HCT116 (cell line): ENCODE results near the gene SPG7. TPM values are rescaled to one million over a fixed set of nuclear protein-coding genes. Genes with fewer than 3 reads are reported as not detected.
A peak's percentile ranks its signal among the peaks of the same experiment; 100 is the strongest.

Experiments used
- ATAC-seq: fragments of 200-7000 bp; cut with Tn5 transposase; 2 replicates; pipeline ENCODE4 v1.9.1; 2020; ENCODE audit warnings: mild to moderate bottlenecking, moderate library complexity
- BruUV-seq: library from RNA; stranded (reverse); fragments of 400-500 nt; replicated peaks from 2 replicates; lab custom pipeline; 2021; lab: Mats Ljungman, UMichigan
- CTCF ChIA-PET: fragments of 300-600 bp; sonication (Branson Sonifier 250); formaldehyde crosslinking; loops from one replicate; lab custom pipeline; 2021; ENCODE audit warnings: antibody characterized with exemption; lab: Charles Lee
- POLR2A ChIA-PET: fragments of 300-600, 350-600 bp; sonication (Branson Sonifier 250); formaldehyde crosslinking; loops from one replicate; lab custom pipeline; 2021; ENCODE audit warnings: antibody characterized with exemption; lab: Charles Lee
- RAD21 ChIA-PET, 2 experiments: fragments of 300-600 bp; sonication (Branson Sonifier 250); formaldehyde crosslinking; loops; one replicate each; lab custom pipeline; 2023; ENCODE audit warnings: low total read pairs in 2 of 2; ENCODE audit not compliant: uncharacterized antibody in 2 of 2, unreplicated experiment in 2 of 2, low non-redundant PET in 1 of 2; lab: Charles Lee
- DNase-seq: peaks from one replicate; pipeline ENCODE4 v3.0.0-alpha.2; 2010; ENCODE audit warnings: low read depth, low spot score
- H2AFZ ChIP-seq: fragments of 200-600 bp; shearing (Covaris generic), sonication (generic); 2 replicates; pipeline ENCODE4 v1.6.1; 2017; ENCODE audit warnings: low read depth, mixed run types, mixed read lengths, antibody characterized with exemption, low read length; ENCODE audit not compliant: poor library complexity, severe bottlenecking
- H3K27ac ChIP-seq: 2 replicates; pipeline ENCODE4 v1.5.1; 2012; ENCODE audit warnings: low read depth, low read length
- H3K27me3 ChIP-seq: fragments of 200-600 bp; sonication (generic); 2 replicates; pipeline ENCODE4 v1.6.1; 2016; ENCODE audit warnings: mixed run types, low read length, mixed read lengths; ENCODE audit not compliant: insufficient read depth
- H3K36me3 ChIP-seq, 2 experiments: fragments of 200-500 bp in 1 of 2; fragments of 200-600 bp in 1 of 2; sonication (Bioruptor generic) in 1 of 2; sonication (generic) in 1 of 2; 2 replicates each; pipeline versions ENCODE4 v1.5.1 to v1.6.1; 2014 to 2016; ENCODE audit warnings: low read length in 2 of 2, inconsistent platforms in 1 of 2, mixed read lengths in 1 of 2, mixed run types in 1 of 2; ENCODE audit not compliant: insufficient read depth in 2 of 2, control insufficient read depth in 1 of 2
- H3K4me1 ChIP-seq, 2 experiments: fragments of 200-600 bp in 1 of 2; sonication (generic) in 1 of 2; 2 replicates each; pipeline versions ENCODE4 v1.5.1 to v1.6.1; 2012 to 2017; ENCODE audit warnings: low read length in 2 of 2, inconsistent platforms in 1 of 2, mild to moderate bottlenecking in 1 of 2, mixed read lengths in 1 of 2, mixed run types in 1 of 2, moderate library complexity in 1 of 2; ENCODE audit not compliant: insufficient read depth in 2 of 2, control insufficient read depth in 1 of 2
- H3K4me2 ChIP-seq: fragments of 200-600 bp; sonication (generic); 2 replicates; pipeline ENCODE4 v1.6.1; 2017; ENCODE audit warnings: mixed run types, low read length, mixed read lengths
- H3K4me3 ChIP-seq, 2 experiments: fragments of 200-600 bp in 1 of 2; sonication (generic) in 1 of 2; replicated peaks in 1 of 2; 2 replicates each; pipeline ENCODE4 v1.5.1; 2011 to 2016; ENCODE audit warnings: low read length in 2 of 2, control low read depth in 1 of 2, low read depth in 1 of 2, mild to moderate bottlenecking in 1 of 2, mixed read lengths in 1 of 2, mixed run types in 1 of 2
- H3K79me2 ChIP-seq: fragments of 200-600 bp; sonication (generic); 2 replicates; pipeline ENCODE4 v1.6.1; 2017; ENCODE audit warnings: mild to moderate bottlenecking, mixed run types, low read length, moderate library complexity, mixed read lengths; ENCODE audit not compliant: insufficient read depth
- H3K9ac ChIP-seq: fragments of 200-600 bp; sonication (generic); 2 replicates; pipeline ENCODE4 v1.6.1; 2016; ENCODE audit warnings: low read length, mixed read lengths
- H3K9me2 ChIP-seq: fragments of 200-600 bp; sonication (generic), shearing (Covaris generic); 2 replicates; pipeline ENCODE4 v1.6.1; 2017; ENCODE audit warnings: mixed run types, mild to moderate bottlenecking, moderate library complexity; ENCODE audit not compliant: insufficient read depth
- H3K9me3 ChIP-seq, 2 experiments: fragments of 200-500 bp in 1 of 2; fragments of 200-600 bp in 1 of 2; sonication (Bioruptor generic) in 1 of 2; sonication (generic) in 1 of 2; 2 replicates each; pipeline ENCODE4 v1.6.1; 2014 to 2017; ENCODE audit warnings: low read length in 2 of 2, mixed read lengths in 2 of 2, inconsistent platforms in 1 of 2, low read depth in 1 of 2, mild to moderate bottlenecking in 1 of 2, mixed run types in 1 of 2, moderate library complexity in 1 of 2; ENCODE audit not compliant: control insufficient read depth in 1 of 2, insufficient read depth in 1 of 2
- H4K20me1 ChIP-seq: fragments of 200-600 bp; sonication (generic), shearing (Covaris generic); 2 replicates; pipeline ENCODE4 v1.6.1; 2017; ENCODE audit warnings: mixed run types, mild to moderate bottlenecking, moderate library complexity; ENCODE audit not compliant: insufficient read depth
- CEBPB ChIP-seq: IDR thresholded peaks from 2 replicates; pipeline ENCODE4 v1.6.1; 2012; ENCODE audit warnings: low read depth
- EGR1 ChIP-seq: IDR thresholded peaks from 2 replicates; pipeline ENCODE4 v1.6.1; 2012; ENCODE audit warnings: low read depth
- ELF1 ChIP-seq: IDR thresholded peaks from 2 replicates; pipeline ENCODE4 v1.6.1; 2012; ENCODE audit warnings: low read depth, borderline replicate concordance
- EZH2 ChIP-seq: fragments of 200-600 bp; sonication (generic); IDR thresholded peaks from 2 replicates; pipeline ENCODE4 v1.6.1; 2017; ENCODE audit warnings: antibody characterized with exemption, mixed run types
- EZH2phosphoT487 ChIP-seq: fragments of 200-600 bp; IDR thresholded peaks from 2 replicates; pipeline ENCODE4 v1.6.1; 2018; ENCODE audit warnings: antibody characterized with exemption, borderline replicate concordance
- JUND ChIP-seq: IDR thresholded peaks from 2 replicates; pipeline ENCODE4 v1.6.1; 2012
- POLR2A ChIP-seq: IDR thresholded peaks from 2 replicates; pipeline ENCODE4 v1.7.0; 2011; ENCODE audit warnings: borderline replicate concordance; ENCODE audit not compliant: insufficient read depth, insufficient read length; ENCODE audit errors: extremely low read depth
- POLR2AphosphoS5 ChIP-seq: IDR thresholded peaks from 2 replicates; pipeline ENCODE4 v1.6.1; 2011; ENCODE audit warnings: mild to moderate bottlenecking, low read depth, low read length, moderate library complexity
- RAD21 ChIP-seq: IDR thresholded peaks from 2 replicates; pipeline ENCODE4 v1.6.1; 2012; ENCODE audit warnings: low read depth, mild to moderate bottlenecking
- SP1 ChIP-seq: IDR thresholded peaks from 2 replicates; pipeline ENCODE4 v1.6.1; 2012; ENCODE audit warnings: low read depth
- intact Hi-C: fragments of 100-400 bp; cut with micrococcal nuclease; formaldehyde crosslinking; loops from 2 replicates; pipeline ENCODE4 v1.10.0; 2022
- total RNA-seq: library from RNA; stranded (reverse); gene quantifications from one replicate; pipeline ENCODE4 v1.2.1, GENCODE V29; 2021; ENCODE audit not compliant: unreplicated experiment
- TF ChIP-seq, protein P1 (sequence below): IDR thresholded peaks from 2 replicates; pipeline ENCODE4 v1.6.1; 2012
- TF ChIP-seq, protein P2 (sequence below): IDR thresholded peaks from 2 replicates; pipeline ENCODE4 v1.6.1; 2011; ENCODE audit warnings: mild to moderate bottlenecking, low read length, moderate library complexity; ENCODE audit not compliant: insufficient replicate concordance; ENCODE audit errors: extremely low read depth
- TF ChIP-seq, protein P3 (sequence below), 3 experiments: fragments of 200-600 bp in 1 of 3; sonication (generic) in 1 of 3; IDR thresholded peaks in 2 of 3; conservative IDR thresholded peaks in 1 of 3; 2 replicates each; pipeline ENCODE4 v1.5.1; 2012 to 2017; ENCODE audit warnings: low read depth in 2 of 3, low read length in 2 of 3, antibody characterized with exemption in 1 of 3, borderline replicate concordance in 1 of 3, control low read depth in 1 of 3, mild to moderate bottlenecking in 1 of 3, mixed read lengths in 1 of 3, mixed run types in 1 of 3, moderate library complexity in 1 of 3; ENCODE audit not compliant: insufficient read depth in 1 of 3

SPG7 gene
- total RNA-seq, 1 experiment from 2014 or later = 116 TPM

DNA sequence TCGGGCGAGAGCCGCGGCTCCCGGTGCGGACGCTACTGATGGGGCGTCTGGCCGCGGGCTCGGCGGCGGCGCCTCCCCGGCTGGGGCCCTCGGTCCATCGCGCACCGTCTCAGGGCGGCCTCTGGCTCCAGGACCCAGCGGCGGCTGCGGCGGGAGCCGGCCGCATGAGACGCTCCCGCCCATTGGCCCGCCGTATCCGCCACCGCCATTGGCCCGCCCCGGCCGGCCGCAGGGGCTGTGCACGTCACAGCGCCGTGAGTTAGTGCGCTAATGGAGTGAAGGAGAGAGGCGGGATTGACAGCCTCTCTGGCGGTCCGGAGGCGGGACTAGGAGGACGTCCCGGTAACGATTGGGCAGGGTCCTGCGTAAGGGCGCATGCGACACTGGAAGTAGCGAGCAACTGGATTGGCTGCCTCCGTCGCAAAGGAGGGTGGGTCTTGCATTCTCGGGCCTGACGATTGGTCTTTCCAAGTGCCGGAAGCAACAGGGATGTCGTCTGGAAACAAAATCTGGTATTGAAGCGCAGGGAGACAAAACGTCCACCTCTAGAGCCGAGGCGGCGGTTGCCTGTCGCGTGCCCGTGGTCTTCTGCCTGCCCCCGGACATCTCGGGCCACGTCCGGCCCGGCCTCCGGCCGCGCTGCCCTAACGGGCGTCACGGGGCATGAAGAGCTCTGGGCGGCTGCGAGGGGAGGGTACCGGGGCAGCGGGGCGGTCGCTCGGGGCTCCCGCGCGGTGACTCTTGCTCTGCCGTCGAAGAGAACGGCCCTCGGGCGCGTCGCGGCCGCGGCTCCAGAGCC, 17.6 kb upstream of the SPG7 start, which contains the start of gene ANKRD11 (continued):
- TF ChIP-seq CEBPB (no peak), EZH2phosphoT487 (no peak), ELF1 (no peak)
- TF ChIP-seq, protein P1, sequence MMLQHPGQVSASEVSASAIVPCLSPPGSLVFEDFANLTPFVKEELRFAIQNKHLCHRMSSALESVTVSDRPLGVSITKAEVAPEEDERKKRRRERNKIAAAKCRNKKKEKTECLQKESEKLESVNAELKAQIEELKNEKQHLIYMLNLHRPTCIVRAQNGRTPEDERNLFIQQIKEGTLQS = no peak

DNA sequence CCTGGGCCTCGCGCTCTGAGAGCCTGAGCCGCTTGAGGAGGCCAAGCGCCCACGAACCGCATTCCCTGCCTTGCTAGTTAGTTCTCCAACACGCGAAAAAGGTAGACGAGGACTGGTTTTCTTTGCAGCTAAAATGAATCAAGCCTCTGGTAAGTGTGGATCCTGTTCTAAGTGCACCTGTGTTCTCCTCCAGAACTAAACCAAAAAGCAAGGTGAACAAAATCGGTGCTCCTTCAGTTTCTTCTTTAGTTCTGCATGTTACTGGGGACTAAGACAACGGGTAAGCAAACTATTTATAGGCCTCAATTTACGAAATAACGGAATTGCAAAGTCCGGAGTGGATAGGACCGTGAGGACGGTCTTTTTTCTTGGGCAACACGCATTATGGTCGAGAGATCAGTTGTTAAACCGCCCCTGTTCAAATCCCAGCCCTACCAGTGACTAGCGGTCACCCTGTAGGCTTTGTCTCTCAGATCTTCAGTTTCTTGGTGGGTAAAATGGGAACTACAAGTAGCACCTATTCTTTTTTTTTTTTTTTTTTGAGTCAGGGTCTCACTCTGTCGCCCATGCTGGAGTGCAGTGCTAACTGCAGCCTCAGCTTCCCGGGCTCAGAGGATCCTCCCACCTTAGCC, 16.8 kb upstream of the SPG7 start:
- no peaks in the 10 kb centered on the region for H3K27me3 ChIP-seq
- H3K79me2 ChIP-seq = peaks cover 48% of the 10 kb centered on the region
- H3K4me1 ChIP-seq = peaks cover 17 to 48% of the 10 kb centered on the region in 2 experiments
- H3K4me3 ChIP-seq = peak overlapping the region; percentile 54 to 74
- peak overlapping the region; percentile 78 for H3K9ac ChIP-seq
- intact Hi-C loops = loop anchor here (2.0 to 5.0 kb wide), 2 partner anchors 13 to 66 kb away; no protein-coding TSS in a partner anchor
- TF ChIP-seq JUND (no peak), CEBPB (no peak), RAD21 (no peak), ELF1 (no peak), POLR2AphosphoS5 (peak; percentile 21; the same call in 1 of the 2 replicates), POLR2A (peak; percentile 2), SP1 (no peak), EGR1 (no peak), EZH2 (no peak)
- TF ChIP-seq, protein P1 = no peak
- TF ChIP-seq, protein P2, sequence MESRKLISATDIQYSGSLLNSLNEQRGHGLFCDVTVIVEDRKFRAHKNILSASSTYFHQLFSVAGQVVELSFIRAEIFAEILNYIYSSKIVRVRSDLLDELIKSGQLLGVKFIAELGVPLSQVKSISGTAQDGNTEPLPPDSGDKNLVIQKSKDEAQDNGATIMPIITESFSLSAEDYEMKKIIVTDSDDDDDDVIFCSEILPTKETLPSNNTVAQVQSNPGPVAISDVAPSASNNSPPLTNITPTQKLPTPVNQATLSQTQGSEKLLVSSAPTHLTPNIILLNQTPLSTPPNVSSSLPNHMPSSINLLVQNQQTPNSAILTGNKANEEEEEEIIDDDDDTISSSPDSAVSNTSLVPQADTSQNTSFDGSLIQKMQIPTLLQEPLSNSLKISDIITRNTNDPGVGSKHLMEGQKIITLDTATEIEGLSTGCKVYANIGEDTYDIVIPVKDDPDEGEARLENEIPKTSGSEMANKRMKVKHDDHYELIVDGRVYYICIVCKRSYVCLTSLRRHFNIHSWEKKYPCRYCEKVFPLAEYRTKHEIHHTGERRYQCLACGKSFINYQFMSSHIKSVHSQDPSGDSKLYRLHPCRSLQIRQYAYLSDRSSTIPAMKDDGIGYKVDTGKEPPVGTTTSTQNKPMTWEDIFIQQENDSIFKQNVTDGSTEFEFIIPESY = no peak
- TF ChIP-seq, protein P3, sequence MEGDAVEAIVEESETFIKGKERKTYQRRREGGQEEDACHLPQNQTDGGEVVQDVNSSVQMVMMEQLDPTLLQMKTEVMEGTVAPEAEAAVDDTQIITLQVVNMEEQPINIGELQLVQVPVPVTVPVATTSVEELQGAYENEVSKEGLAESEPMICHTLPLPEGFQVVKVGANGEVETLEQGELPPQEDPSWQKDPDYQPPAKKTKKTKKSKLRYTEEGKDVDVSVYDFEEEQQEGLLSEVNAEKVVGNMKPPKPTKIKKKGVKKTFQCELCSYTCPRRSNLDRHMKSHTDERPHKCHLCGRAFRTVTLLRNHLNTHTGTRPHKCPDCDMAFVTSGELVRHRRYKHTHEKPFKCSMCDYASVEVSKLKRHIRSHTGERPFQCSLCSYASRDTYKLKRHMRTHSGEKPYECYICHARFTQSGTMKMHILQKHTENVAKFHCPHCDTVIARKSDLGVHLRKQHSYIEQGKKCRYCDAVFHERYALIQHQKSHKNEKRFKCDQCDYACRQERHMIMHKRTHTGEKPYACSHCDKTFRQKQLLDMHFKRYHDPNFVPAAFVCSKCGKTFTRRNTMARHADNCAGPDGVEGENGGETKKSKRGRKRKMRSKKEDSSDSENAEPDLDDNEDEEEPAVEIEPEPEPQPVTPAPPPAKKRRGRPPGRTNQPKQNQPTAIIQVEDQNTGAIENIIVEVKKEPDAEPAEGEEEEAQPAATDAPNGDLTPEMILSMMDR (IDR thresholded peaks at IDR 0.05 in 2 of 3, conservative IDR thresholded peaks at IDR 0.05 in 1 of 3; ENCODE audit: borderline replicate concordance in 1 of 3, insufficient read depth in 1 of 3, low read depth in 2 of 3, low read length in 2 of 3) = peak in 1 of 3 experiments; percentile 40; a peak in 2 of 6 replicates
- ChIA-PET RAD21 (interaction anchor here in 1 of 2 experiments (0.5 kb wide), 1 partner anchor 160 kb away, joined by 3 read pairs; no protein-coding TSS in a partner anchor), CTCF (no interaction called here), POLR2A (no interaction called here)
- H3K36me3 ChIP-seq = no peaks in the 10 kb centered on the region; a peak in 1 of 4 replicates
- H4K20me1 ChIP-seq = peaks cover 23% of the 10 kb centered on the region; the same call in 1 of the 2 replicates
- ATAC-seq (no peak), DNase-seq (no peak)
- BruUV-seq = TSS peak; percentile 83
- peak overlapping the region; percentile 97 for H3K4me2 ChIP-seq
- peak overlapping the region; percentile 65 for H3K27ac ChIP-seq
- no peaks in the 10 kb centered on the region for H3K9me2 ChIP-seq
- no peak overlapping the region for H2AFZ ChIP-seq
- no peaks in the 10 kb centered on the region for H3K9me3 ChIP-seq
